Loucy (cell line): ENCODE measurements around the gene GSK3B.

Experiments
- H2AFZ ChIP-seq: fragments of 200-600 bp; sonication (generic); 2 replicates; pipeline ENCODE4 v1.6.0; 2016; ENCODE audit warnings: antibody characterized with exemption, mild to moderate bottlenecking, low read length, moderate library complexity
- H3F3A ChIP-seq: fragments of 200-600 bp; 2 replicates; pipeline ENCODE4 v1.6.0; 2016; ENCODE audit warnings: antibody characterized with exemption, low read depth, mild to moderate bottlenecking
- H3K27me3 ChIP-seq: fragments of 200-600 bp; sonication (generic); 2 replicates; pipeline ENCODE4 v1.6.1; 2014; ENCODE audit warnings: low read length, mild to moderate bottlenecking; ENCODE audit not compliant: insufficient read depth, poor library complexity, severe bottlenecking
- H3K36me3 ChIP-seq: fragments of 200-600 bp; sonication (generic); 2 replicates; pipeline ENCODE4 v1.6.1; 2016; ENCODE audit warnings: low read length; ENCODE audit not compliant: insufficient read depth
- H3K4me1 ChIP-seq: fragments of 200-600 bp; sonication (generic); 2 replicates; pipeline ENCODE4 v1.5.1; 2014; ENCODE audit warnings: low read length, mild to moderate bottlenecking; ENCODE audit not compliant: insufficient read depth, poor library complexity, severe bottlenecking
- H3K4me2 ChIP-seq: fragments of 200-600 bp; sonication (generic); 2 replicates; pipeline ENCODE4 v1.6.0; 2014; ENCODE audit warnings: antibody characterized with exemption, low read length, low read depth, mild to moderate bottlenecking; ENCODE audit not compliant: poor library complexity, severe bottlenecking
- H3K4me3 ChIP-seq: fragments of 200-600 bp; sonication (generic); 2 replicates; pipeline ENCODE4 v1.5.1; 2014; ENCODE audit warnings: low read length, mild to moderate bottlenecking, mixed read lengths; ENCODE audit not compliant: poor library complexity, severe bottlenecking
- H3K79me2 ChIP-seq: fragments of 200-600 bp; sonication (generic); 2 replicates; pipeline ENCODE4 v1.6.1; 2014; ENCODE audit warnings: low read length; ENCODE audit not compliant: insufficient read depth
- H3K9ac ChIP-seq: fragments of 200-600 bp; sonication (generic); 2 replicates; pipeline ENCODE4 v1.6.0; 2014; ENCODE audit warnings: mild to moderate bottlenecking, low read depth, low read length, moderate library complexity; ENCODE audit not compliant: poor library complexity, severe bottlenecking
- H3K9me2 ChIP-seq: fragments of 200-600 bp; sonication (generic); replicated peaks from 2 replicates; pipeline ENCODE4 v1.6.1; 2016; ENCODE audit warnings: low read depth, low read length, mixed read lengths
- H3K9me3 ChIP-seq: fragments of 200-600 bp; sonication (generic); 2 replicates; pipeline ENCODE4 v1.6.1; 2014; ENCODE audit warnings: mild to moderate bottlenecking, antibody characterized with exemption, low read length, low read depth; ENCODE audit not compliant: insufficient read depth
- H4K20me1 ChIP-seq: fragments of 200-600 bp; sonication (generic); 2 replicates; pipeline ENCODE4 v1.6.0; 2014; ENCODE audit warnings: antibody characterized with exemption, low read length, mild to moderate bottlenecking; ENCODE audit not compliant: insufficient read depth, poor library complexity, severe bottlenecking
- CTCF ChIP-seq: fragments of 200-600 bp; sonication (generic); conservative IDR thresholded peaks from 2 replicates; pipeline ENCODE4 v1.5.1; 2014; ENCODE audit warnings: mild to moderate bottlenecking, antibody characterized with exemption, low read length
- EZH2phosphoT487 ChIP-seq: fragments of 200-600 bp; IDR thresholded peaks from 2 replicates; pipeline ENCODE4 v1.6.1; 2018; ENCODE audit warnings: antibody characterized with exemption, mild to moderate bottlenecking, moderate library complexity, borderline replicate concordance

The GSK3B gene

DNA sequence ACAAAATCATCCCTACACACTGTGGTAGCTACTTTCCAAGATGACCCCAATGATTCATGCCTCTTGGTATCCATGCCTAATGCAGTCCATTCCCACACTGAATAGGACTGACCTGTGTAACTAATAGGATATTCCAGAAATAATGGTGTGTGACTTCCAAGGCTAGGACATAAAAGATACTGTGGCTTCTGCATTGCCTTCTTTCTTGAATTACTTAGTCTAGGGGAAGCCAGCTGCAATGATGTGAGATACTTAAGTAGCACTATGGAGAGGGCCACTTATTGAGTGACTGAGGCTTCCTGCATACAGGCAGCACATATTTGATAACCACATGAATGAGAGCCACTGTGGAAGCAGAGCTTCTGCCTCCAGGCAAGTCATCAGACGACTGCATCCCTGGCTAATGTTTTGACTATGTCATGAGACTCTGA, 262.3 kb downstream of the GSK3B start:
- no peak overlapping the region for H3K9ac ChIP-seq
- H3K9me3 ChIP-seq, result no peaks in the 10 kb centered on the region
- no peaks in the 10 kb centered on the region for H3K9me2 ChIP-seq
- peaks cover 13% of the 10 kb centered on the region for H4K20me1 ChIP-seq
- no peak for TF ChIP-seq CTCF
- TF ChIP-seq EZH2phosphoT487, result no peak
- H2AFZ ChIP-seq, result no peak overlapping the region
- H3K4me2 ChIP-seq, result no peak overlapping the region
- no peaks in the 10 kb centered on the region for H3K27me3 ChIP-seq
- H3K4me1 ChIP-seq, result no peaks in the 10 kb centered on the region
- H3F3A ChIP-seq, result no peaks in the 10 kb centered on the region
- no peak overlapping the region for H3K4me3 ChIP-seq
- H3K79me2 ChIP-seq, result peaks cover 11% of the 10 kb centered on the region
- H3K36me3 ChIP-seq, result peaks cover 31% of the 10 kb centered on the region; the same call in 1 of the 2 replicates

GRCh38 chr3:119831022-119831421, 263.2 kb downstream of the GSK3B start:
- TF ChIP-seq CTCF, result peak; percentile 51
- no peak for TF ChIP-seq EZH2phosphoT487
- Histone ChIP-seq H4K20me1 (peaks cover 13% of the 10 kb centered on the region), H3F3A (no peaks in the 10 kb centered on the region), H3K4me1 (no peaks in the 10 kb centered on the region), H3K9ac (no peak overlapping the region), H3K9me2 (no peaks in the 10 kb centered on the region), H2AFZ (no peak overlapping the region), H3K36me3 (peaks cover 34% of the 10 kb centered on the region; the same call in 1 of the 2 replicates), H3K79me2 (peaks cover 11% of the 10 kb centered on the region), H3K4me2 (no peak overlapping the region), H3K27me3 (no peaks in the 10 kb centered on the region), H3K9me3 (no peaks in the 10 kb centered on the region), H3K4me3 (no peak overlapping the region)

DNA sequence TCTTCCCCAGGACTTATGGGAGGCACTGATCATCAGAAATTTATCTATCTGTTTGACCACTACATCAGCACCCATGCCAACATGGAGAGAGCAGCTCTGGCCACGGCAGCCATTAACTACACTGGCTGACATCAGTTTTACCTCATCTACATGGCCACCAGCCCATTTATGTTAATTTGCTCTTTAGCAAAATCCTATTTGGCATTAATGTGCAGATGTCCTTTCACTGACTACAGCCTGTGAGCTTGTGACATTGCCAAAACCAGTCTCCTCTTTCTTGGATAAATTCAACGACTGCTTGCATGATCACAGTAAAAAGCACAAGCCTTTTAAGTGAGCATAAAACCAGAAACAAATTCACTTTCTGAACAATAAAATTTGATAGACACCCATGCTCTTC, 264.8 kb downstream of the GSK3B start:
- H3K4me3 ChIP-seq, result no peak overlapping the region
- peaks cover 7% of the 10 kb centered on the region; the same call in 1 of the 2 replicates for H3K79me2 ChIP-seq
- no peak overlapping the region for H3K9ac ChIP-seq
- no peak overlapping the region for H3K4me2 ChIP-seq
- H3K36me3 ChIP-seq, result peaks cover 45% of the 10 kb centered on the region; the same call in 1 of the 2 replicates
- TF ChIP-seq CTCF (no peak), EZH2phosphoT487 (no peak)
- H4K20me1 ChIP-seq, result peaks cover 13% of the 10 kb centered on the region
- no peaks in the 10 kb centered on the region for H3K9me3 ChIP-seq
- H3K9me2 ChIP-seq, result no peaks in the 10 kb centered on the region
- H2AFZ ChIP-seq, result no peak overlapping the region
- H3F3A ChIP-seq, result no peaks in the 10 kb centered on the region
- no peaks in the 10 kb centered on the region for H3K27me3 ChIP-seq
- no peaks in the 10 kb centered on the region for H3K4me1 ChIP-seq
